GM19455 (cell line): ENCODE data around the gene PLAAT3.
"Not testable (repeated sequence)": the region's sequence is repeated elsewhere in the genome, so short reads cannot be mapped to it uniquely, and the experiment has no call there.

Experiments
- ATAC-seq: cut with Tn5 transposase; IDR thresholded peaks from one replicate; pipeline ENCODE4 v1.9.1; 2021; ENCODE audit not compliant: unreplicated experiment

The PLAAT3 gene

DNA sequence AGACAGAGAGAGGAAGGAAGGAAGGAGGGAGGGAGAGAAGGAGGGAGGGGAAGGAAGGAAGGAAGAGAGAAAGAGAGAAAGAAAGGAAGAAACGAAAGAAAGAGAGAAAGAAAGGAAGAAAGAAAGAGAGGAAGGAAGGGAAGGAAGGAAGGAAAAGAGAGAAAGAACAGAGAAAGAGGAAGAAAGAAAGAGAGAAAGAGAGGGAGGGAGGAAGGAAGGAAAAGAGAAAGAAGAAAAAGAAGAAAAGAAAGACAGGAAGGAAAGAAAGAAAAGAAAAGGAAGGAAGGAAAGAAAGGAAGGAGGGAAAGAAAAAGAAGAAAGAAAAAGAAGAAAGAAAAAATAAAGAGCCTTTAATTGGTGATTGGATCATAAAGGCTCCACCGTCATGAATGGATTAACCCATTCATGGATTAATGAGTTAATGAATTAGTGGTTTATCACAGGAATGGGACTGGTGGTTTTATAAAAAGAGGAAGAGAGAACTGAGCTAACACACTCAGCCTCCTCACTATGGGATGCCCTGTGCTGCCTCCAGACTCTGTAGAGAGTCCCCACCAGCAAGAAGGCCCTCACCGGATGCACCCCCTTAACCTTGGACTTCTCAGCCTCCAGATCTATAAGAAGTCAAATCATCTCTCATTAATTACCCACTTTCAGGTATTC is 42.1 kb downstream of the PLAAT3 start:
- no peak for ATAC-seq

DNA sequence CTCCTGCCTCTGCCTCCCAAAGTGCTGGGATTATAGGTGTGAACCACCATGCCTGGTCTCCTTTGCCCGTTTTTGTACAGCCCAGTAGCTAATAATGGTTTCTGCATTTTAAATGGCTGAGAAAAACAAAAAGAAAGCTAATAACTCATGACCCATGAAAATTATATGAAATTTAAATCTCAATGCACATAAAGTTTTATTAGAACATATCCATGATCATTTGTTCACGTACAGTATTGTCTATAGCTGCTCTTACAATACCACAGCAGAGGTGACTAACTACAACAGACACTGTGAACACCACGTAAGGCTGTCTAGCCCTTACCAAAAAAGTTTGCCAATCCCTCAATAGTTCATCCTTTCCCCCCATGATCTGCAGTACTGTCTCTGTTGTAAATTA is 44.7 kb downstream of the PLAAT3 start:
- no peak for ATAC-seq

DNA sequence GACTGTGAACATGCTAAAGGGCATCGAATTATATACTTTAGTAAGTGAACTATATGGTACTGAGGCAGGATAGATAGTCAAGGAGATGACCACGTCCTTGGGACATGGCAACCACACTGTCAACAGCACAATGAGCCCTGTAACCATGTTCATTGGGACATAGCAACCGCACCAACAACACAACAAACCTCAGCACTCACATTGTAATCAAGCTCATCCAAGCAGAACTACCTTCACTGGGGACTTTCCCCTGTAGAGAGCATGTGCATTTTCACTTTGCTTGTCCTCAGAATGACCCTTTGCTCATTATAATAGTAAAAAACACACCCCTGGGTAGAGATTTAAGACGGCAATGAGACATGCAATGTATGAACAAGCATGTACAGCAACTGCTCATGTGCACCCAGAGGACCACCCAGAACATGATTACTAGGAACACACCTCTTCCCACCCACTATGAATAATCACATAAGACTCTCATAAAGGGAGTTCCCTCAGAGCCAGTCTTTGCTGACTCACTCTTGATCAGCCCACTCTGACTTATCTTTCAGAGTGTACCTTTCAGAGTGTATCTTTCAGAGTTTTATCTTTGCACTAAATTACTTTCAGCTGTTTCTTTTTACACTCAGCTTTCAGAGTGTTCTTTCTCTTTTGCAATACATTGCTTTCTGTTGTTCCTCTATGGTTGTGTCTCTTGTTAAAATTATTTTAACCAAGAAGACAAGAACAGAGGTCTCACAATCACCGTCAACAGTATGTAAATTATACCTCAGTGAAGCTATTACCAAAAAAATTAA is 47.0 kb downstream of the PLAAT3 start:
- peak; percentile 73 for ATAC-seq

DNA sequence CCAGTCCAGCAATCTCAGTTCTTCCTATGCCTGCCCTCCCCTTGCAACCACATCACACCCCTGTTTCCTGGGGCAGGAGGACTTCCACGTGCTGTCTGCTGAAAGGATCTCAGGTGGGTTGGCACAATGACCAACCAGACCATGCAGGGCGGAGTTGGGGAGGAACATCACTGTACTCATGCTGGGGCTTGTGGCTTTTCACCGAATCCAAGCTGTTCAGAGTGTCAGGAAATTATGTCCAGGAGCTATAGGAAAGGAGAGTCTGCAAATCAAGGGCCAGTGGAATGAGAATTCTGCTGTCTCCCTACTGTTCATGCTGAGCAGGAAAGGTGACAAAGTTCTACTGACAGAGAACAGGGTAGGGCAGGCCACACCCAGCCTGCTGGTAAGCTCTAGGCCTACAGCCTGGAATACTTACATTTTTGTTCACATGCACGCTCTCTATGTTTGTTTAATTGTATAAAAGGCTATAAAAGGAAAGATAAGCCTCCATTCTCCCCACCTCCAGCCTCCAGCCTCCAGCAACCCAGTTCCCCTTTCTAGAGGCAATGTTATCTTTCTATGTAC is 49.4 kb downstream of the PLAAT3 start:
- ATAC-seq: no peak

DNA sequence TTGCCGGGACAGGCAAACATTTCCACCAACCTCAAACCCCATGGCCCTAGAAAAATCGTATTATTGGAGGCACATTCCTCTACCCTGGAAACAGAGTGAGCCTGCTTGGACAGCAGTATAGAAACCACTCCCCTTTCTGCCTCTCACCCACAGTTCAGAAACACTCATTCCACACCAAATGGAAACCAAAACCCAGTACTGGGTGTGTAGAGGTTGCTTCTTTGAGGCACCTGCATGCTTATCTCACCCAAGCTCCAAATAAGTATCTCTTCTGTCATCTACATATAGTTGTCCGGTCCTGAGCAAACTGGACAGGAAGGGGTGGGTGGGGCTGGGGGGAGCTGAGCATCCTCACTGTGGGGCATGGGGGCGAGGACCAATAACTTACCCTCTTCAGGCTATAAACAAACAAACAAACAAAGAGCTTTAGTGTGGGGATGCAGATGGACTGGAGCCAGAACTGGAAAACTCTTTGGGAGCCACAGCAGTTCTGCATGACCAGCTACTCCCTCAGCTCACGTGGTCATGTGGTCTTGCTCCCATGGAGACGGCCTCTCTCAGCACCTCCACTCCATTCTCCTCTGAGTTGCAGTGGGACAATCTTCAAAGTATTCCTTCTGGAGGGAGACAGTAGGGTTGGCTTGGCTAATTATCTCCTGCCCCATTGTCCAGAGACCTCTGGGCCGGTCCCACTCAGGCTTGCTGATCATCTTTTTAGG is 50.0 kb downstream of the PLAAT3 start:
- ATAC-seq: peak; percentile 66

DNA sequence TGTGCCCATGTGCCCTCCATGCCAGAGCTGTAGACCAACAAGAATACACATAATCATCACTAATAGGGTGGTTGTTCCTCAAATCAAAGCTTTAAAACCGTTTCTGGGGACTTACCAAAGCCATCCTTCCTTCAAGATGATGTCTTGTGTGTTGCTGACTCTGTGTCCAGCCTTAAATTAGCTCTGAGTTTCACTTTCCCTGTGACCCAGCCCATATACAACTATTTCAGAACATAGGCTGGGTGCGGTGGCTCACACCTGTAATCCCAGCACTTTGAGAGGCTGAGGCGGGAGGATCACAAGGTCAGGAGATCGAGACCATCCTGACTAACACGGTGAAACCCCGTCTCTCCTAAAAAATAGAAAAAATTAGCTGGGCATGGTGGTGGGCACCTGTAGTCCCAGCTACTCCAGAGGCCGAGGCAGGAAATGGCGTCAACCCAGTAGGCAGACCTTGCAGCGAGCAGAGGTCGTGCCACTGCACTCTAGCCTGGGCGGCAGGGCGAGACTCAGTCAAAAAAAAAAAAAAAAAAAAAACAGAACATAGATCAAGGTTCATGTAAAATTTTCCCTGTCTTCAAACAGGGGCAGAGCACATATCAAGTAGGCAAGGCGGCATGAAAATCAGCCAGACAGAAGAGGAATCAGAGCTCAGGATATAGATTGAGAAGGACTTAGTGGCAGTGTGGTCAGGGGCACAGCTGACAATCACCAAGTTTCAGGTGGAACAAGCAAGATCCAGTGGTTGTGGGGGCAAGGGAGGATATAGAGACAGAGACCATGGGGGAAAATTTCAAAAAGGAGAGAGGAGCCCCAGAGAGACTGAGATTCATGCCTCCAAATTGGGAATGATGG is 50.8 kb downstream of the PLAAT3 start, which contains the start of gene PLAAT2:
PLAAT2 (minus strand) TSS at position 179 of the 855 bp plus-strand sequence; CDS start at position 124, 55 bp downstream.
- peak; percentile 5 for ATAC-seq

DNA sequence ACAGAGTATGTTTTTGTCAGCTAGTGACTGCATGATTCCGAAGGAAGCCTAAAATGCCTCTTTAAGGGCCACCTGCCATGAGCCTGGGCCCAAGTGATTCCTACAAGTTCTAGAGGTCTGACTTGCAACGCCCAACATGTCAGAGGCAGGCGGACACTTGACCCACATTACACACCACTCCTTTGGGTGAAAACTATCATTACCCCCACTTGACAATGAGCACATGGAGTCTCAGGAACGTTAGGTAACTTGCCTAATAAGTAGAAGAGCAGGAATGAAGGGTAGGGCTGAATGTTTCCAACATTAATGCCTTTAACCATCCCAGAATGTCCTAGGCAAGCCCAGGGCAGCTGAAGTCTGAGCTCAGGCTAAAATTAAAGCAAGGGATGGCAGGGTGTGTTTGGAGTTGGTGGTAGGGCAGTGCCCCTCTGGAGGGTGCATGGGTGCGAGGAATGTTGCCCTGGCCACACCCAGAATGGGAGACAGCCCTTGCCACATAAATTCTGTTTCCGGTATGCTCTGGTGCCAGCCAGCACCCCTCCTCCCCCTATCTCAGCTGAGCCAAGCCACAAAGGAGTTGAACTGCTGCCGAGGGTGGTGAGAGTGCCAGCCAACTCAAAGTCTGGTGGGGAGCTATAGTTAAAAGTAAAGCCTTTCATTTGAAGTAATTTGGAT is 53.6 kb downstream of the PLAAT3 start:
- no peak for ATAC-seq

DNA sequence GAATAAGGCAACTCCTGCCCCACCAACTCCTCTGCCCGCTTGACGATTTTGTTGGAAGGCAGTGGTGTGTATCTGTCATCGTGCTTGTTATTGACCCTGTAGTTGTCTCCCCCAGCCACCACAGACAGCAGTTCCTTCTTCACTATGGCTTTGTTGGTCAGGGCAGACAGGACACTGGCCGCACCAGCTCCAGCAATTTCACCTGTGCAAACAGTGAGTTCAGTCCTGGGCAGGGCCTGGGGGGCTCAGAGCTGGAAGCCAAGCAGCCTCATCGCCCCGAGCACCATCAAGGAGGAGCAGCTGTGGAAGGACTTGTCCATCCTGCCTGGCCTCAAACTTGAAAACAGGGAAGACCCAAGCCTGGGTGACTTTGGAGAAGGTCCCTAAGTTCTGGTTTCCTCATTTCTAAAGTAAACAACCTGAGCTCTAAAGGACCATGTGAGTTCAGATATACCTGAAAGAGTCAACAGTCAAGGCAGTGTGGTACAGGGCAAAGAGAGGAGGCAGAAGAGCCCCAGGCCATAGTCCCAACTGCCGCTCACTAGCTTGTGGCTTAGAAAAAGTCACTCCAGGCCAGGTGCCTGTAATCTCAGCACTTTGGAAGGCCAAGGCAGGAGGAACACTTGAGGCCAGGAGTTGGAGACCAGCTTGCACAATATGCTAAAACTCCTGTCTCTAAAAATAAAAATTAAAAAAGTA is 55.6 kb downstream of the PLAAT3 start:
- no peak for ATAC-seq

DNA sequence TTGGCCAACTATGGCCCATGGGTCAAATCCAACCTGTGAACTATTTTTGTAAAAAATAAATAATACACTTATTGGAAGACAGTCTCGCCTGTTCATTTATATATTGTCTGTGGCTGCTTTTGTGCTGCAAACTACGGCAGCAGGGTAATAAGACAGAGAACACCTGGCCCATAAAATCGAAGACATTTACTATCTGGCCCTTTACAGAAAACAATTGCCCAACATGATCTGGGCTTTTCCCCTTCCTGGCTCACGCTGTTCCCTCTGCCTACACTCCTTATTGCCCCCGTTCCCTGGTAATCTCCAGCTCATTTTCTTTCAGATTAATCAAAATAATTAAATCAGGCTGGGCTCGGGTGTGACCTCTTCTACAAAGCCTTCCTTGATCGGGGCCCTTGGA is 56.7 kb downstream of the PLAAT3 start:
- ATAC-seq: no peak

DNA sequence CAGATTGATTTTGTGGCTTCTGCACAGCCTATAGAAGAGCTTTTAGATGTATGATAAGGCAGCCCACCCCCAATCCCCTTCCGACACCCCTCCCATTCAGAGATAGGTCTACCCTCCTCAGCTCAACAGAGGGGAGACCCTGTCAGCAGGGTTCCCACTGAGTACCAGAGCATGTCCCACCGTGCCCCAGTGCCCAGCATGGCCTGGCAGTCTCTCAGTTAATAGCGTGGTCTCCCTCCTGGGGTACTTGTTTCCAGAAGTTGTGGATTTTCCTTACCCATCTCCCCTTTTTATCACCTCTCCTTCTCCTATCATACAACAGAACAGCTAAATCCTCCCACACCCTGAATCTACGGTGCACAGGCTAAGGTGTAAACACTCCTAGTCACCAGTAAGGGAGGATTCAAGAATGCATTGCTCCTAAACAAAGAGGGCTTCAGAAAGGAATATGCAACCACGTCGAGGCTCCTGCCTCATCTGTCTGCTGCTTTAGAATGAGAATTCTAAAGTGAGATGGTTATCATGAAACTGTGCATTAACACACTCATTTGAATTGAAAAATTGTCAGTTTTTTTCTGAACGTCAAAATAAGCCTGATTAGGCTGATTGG is 57.7 kb downstream of the PLAAT3 start:
- no peak for ATAC-seq

DNA sequence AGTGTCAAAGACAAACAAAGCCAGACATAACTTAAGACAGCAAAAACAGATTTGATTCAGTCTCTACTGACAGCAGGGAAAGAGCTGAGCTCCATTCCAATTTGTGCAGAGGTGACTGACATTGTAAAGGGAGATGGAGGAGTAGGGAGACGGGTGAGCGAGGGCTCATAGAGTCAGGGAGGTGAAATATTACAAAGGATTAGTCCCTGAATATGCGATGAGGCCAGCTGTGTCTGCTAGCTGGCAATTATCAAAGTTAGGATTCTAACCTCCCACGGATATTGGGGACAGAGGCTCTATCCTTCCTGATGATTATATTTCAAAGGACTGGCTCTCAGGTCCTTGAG is 59.4 kb downstream of the PLAAT3 start:
- no peak for ATAC-seq

DNA sequence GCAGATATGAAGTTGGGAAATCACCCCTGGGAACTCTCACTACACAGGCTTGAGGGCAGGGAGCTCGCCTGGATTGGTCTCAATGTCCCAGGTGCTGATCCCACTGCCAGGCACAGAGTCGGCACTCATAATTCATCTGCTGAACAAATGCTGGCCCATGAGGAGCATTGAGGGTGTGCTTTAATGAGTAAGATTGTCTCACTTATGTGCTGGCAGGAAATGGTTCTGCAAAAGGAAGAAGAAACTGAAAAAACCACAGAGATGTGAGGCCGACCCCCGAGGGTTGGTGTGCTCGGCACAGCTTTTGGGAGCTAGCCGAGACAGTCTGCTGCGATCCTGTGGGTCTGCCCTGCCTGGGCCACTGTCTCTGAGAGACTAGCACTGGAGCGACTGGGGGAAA is 60.5 kb downstream of the PLAAT3 start:
- no peak for ATAC-seq

DNA sequence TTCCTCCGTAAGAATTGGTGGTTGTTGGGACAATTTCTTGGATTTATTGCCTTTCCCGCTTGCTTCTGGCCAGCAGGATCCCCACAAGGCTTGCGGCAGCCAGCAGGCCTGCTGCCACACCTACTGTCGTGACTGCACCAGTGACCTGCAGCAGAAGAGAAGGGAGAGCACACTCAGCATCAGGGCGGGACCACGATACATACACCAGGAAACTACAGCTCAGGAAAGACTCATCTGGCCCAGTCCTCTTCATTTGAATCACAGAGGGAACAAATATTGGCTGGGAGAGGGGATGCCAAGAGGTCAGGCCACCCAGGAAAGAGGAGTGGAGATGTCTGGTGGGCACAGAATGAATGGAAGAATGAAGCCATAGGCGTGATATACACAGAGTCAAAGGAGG is 61.3 kb downstream of the PLAAT3 start:
- ATAC-seq: no peak

DNA sequence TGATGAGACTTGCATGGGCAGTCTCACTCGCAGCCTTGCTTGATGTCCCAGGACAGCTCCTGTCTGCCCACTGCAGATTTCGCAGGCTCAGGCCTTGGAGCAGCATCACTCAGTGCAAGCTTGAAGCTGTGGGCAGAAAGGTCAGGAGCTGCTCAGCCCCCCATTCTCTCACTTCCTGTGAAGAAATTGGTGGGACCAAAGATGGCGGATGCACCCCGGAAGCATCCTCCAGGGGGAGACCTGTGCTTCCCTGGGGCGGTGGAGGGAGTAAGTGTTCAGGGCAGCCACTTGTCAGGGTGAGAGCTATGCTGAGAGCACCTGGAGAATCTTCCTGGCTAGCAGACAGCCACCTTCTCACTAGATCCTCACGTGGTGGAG is 62.4 kb downstream of the PLAAT3 start:
- no peak for ATAC-seq

DNA sequence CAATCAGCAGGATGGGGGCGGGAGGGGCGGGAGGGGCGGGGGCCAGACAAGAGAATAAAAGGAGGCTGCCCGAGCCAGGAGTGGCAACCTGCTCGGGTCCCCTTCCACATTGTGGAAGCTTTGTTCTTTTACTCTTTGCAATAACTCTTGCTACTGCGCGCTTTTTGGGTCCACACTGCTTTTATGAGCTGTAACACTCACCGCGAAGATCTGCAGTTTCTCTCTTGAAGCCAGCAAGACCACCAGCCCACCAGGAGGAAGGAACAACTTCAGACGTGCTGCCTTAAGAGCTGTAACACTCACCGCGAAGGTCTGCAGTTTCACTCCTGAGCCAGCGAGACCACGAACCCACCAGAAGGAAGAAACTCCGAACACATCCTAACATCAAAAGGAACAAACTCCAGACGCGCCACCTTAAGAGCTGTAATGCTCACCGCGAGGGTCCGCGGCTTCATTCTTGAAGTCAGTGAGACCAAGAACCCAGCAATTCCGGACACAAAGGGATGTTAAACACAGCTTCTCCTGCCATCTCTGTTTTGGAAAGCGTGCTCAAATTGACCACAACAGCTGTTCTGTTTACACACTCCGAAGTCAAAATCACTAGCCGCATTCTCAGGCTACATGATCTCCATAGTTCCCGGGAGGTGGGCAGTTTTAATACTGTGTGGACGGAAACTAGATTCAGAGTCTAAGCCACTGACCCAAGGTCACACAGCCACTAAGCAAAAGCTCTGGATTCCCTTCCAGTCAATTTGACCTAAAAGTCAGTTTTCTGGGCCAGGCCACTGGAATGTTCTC is 62.9 kb downstream of the PLAAT3 start:
- no peak for ATAC-seq

DNA sequence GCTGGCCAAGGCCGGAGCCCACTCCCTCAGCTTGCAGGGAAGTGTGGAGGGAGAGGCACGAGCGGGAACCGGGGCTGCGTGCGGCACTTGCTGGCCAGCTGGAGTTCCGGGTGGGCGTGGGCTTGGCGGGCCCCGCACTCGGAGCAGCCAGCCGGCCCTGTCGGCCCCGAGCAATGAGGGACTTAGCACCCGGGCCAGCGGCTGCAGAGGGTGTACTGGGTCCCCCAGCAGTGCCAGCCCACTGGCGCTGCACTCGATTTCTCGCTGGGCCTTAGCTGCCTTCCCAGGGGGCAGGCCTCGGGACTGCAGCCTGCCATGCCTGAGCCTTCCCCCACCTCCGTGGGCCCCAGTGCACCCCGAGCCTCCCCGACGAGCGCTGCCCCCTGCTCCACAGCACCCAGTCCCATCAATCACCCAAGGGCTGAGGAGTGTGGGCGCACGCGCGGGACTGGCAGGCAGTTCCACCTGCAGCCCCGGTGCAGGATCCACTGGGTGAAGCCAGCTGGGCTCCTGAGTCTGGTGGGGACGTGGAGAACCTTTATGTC is 64.0 kb downstream of the PLAAT3 start:
- ATAC-seq: not testable (repeated sequence)

DNA sequence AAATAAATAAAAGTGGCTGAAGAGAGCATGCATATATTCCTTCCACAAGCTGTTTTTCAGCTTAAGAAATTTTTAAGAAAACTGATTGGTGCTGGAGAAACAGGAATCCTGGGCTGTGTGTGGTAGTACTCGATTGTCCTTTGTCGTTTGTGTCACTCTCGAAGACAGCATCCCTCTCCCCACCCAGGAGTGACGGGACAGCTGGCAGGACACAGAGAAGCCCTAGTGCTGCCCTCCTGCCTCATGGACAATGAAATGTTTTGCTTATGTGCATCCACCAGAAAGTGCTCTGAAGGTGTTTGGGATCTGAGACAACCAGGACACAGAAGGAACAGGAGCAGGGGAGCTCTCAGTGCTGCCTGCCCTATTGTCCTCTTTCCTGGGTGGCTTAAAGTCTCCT is 64.8 kb downstream of the PLAAT3 start:
- ATAC-seq: no peak

DNA sequence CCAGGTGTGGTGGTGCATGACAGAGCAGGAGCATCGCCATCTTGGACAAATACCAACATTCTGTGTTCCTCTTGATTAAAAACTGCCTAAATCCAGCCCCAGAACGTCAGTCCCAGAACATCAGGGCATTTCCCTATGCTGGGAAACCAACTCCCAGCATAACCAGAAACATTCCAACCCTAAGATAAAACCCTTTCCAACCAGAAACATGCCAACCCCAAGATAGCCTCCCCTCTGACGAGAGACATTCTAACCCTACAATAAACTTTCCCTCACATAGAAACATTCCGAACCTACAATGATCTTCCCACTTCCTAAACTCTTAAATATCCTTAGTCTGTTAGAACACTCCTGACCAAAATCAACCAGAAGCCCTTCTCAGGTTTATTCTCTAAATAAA is 66.1 kb downstream of the PLAAT3 start:
- no peak for ATAC-seq
